SK-N-SH treated with all-trans-retinoic acid at 6 μM for 48 hours (cell line): ENCODE measurements around the gene RBM19.

ENCODE experiments used
- ATAC-seq: fragments of 200-7000 bp; cut with Tn5 transposase; 3 replicates; pipeline ENCODE4 v1.9.1; 2020; ENCODE audit warnings: mild to moderate bottlenecking, moderate library complexity
- BACH2 ChIP-seq: fragments of 250-450 bp; sonication (Bioruptor Pico); IDR thresholded peaks from 2 replicates; pipeline ENCODE4 v1.9.0; 2021; ENCODE audit warnings: mild to moderate bottlenecking, borderline replicate concordance
- CSDC2 ChIP-seq: fragments of 250-450 bp; sonication (Bioruptor Pico); IDR thresholded peaks from 2 replicates; pipeline ENCODE4 v1.5.0; 2020; ENCODE audit warnings: mild to moderate bottlenecking, moderate library complexity
- ESRRG ChIP-seq: fragments of 250-450 bp; sonication (Bioruptor Pico); IDR thresholded peaks from 2 replicates; pipeline ENCODE4 v1.6.1; 2021; ENCODE audit warnings: mild to moderate bottlenecking
- GLIS3 ChIP-seq: fragments of 250-450 bp; sonication (Bioruptor Pico); IDR thresholded peaks from 2 replicates; pipeline ENCODE4 v1.5.0; 2020; ENCODE audit warnings: mild to moderate bottlenecking, moderate library complexity
- ISL1 ChIP-seq: fragments of 250-450 bp; sonication (Bioruptor Pico); IDR thresholded peaks from 2 replicates; pipeline ENCODE4 v2.1.2; 2022; ENCODE audit warnings: mild to moderate bottlenecking, moderate library complexity
- OSR1 ChIP-seq: fragments of 250-450 bp; sonication (Bioruptor Pico); IDR thresholded peaks from 2 replicates; pipeline ENCODE4 v1.8.0; 2022; ENCODE audit warnings: moderate library complexity, mild to moderate bottlenecking, inconsistent platforms
- PATZ1 ChIP-seq: fragments of 250-450 bp; sonication (Bioruptor Pico); IDR thresholded peaks from 2 replicates; pipeline ENCODE4 v1.8.0; 2020; ENCODE audit warnings: mild to moderate bottlenecking, moderate library complexity, borderline replicate concordance
- PPARA ChIP-seq: fragments of 250-450 bp; sonication (Bioruptor Pico); IDR thresholded peaks from 2 replicates; pipeline ENCODE4 v1.5.0; 2020; ENCODE audit warnings: mild to moderate bottlenecking, borderline replicate concordance
- RARB ChIP-seq: fragments of 250-450 bp; sonication (Bioruptor Pico); IDR thresholded peaks from 2 replicates; pipeline ENCODE4 v1.8.0; 2021; ENCODE audit warnings: mild to moderate bottlenecking, moderate library complexity
- SNAI2 ChIP-seq: fragments of 250-450 bp; sonication (Bioruptor Pico); IDR thresholded peaks from 2 replicates; pipeline ENCODE4 v1.5.0; 2020; ENCODE audit warnings: mild to moderate bottlenecking, moderate library complexity
- TCF4 ChIP-seq: fragments of 250-450 bp; sonication (Bioruptor Pico); IDR thresholded peaks from 2 replicates; pipeline ENCODE4 v1.8.0; 2021; ENCODE audit warnings: mild to moderate bottlenecking, moderate library complexity, borderline replicate concordance
- TOX ChIP-seq: fragments of 250-450 bp; sonication (Bioruptor Pico); IDR thresholded peaks from 2 replicates; pipeline ENCODE4 v1.8.0; 2021; ENCODE audit warnings: mild to moderate bottlenecking, moderate library complexity, borderline replicate concordance
- ZC3H10 ChIP-seq: fragments of 250-450 bp; sonication (Bioruptor Pico); IDR thresholded peaks from 2 replicates; pipeline ENCODE4 v1.5.1; 2021; ENCODE audit warnings: mild to moderate bottlenecking, moderate library complexity
- ZFP3 ChIP-seq: fragments of 250-450 bp; sonication (Bioruptor Pico); IDR thresholded peaks from 2 replicates; pipeline ENCODE4 v1.5.0; 2020; ENCODE audit warnings: mild to moderate bottlenecking, moderate library complexity
- ZFP30 ChIP-seq: fragments of 450-650 bp; formaldehyde crosslinking; IDR thresholded peaks from 2 replicates; pipeline ENCODE4 v1.5.0; 2022; ENCODE audit warnings: mild to moderate bottlenecking, moderate library complexity
- ZNF565 ChIP-seq: fragments of 450-650 bp; formaldehyde crosslinking; conservative IDR thresholded peaks from 2 replicates; pipeline ENCODE4 v1.5.0; 2020; ENCODE audit warnings: low read depth, mild to moderate bottlenecking, moderate library complexity
- ZNF8 ChIP-seq: fragments of 450-650 bp; formaldehyde crosslinking; IDR thresholded peaks from 2 replicates; pipeline ENCODE4 v1.5.0; 2020; ENCODE audit warnings: mild to moderate bottlenecking, moderate library complexity
- TF ChIP-seq, protein P1 (sequence below): fragments of 250-450 bp; sonication (Bioruptor Pico); IDR thresholded peaks from 2 replicates; pipeline ENCODE4 v1.5.1; 2020; ENCODE audit warnings: low read depth, mild to moderate bottlenecking, moderate library complexity
- TF ChIP-seq, protein P2 (sequence below): fragments of 250-450 bp; sonication (Bioruptor Pico); IDR thresholded peaks from 2 replicates; pipeline ENCODE4 v1.8.0; 2021; ENCODE audit warnings: low read depth, mild to moderate bottlenecking, moderate library complexity, borderline replicate concordance
- TF ChIP-seq, protein P3 (sequence below): fragments of 250-450 bp; sonication (Bioruptor Pico); IDR thresholded peaks from 2 replicates; pipeline ENCODE4 v1.5.0; 2020; ENCODE audit warnings: mild to moderate bottlenecking, moderate library complexity
- TF ChIP-seq, protein P4 (sequence below): fragments of 250-450 bp; sonication (Bioruptor Pico); IDR thresholded peaks from 2 replicates; pipeline ENCODE4 v1.5.1; 2021; ENCODE audit warnings: mild to moderate bottlenecking, moderate library complexity

RBM19 gene

GRCh38 chr12:113950873-113951272, 15.3 kb downstream of the RBM19 start:
- no peak for ATAC-seq
- no peak for TF ChIP-seq PPARA (CRISPR knock-in tag)
- TF ChIP-seq ESRRG (CRISPR knock-in tag), result no peak
- TF ChIP-seq ZNF565 (CRISPR knock-in tag), result no peak
- no peak for TF ChIP-seq ZNF8 (CRISPR knock-in tag)
- TF ChIP-seq BACH2 (CRISPR knock-in tag), result no peak
- TF ChIP-seq, protein P1, sequence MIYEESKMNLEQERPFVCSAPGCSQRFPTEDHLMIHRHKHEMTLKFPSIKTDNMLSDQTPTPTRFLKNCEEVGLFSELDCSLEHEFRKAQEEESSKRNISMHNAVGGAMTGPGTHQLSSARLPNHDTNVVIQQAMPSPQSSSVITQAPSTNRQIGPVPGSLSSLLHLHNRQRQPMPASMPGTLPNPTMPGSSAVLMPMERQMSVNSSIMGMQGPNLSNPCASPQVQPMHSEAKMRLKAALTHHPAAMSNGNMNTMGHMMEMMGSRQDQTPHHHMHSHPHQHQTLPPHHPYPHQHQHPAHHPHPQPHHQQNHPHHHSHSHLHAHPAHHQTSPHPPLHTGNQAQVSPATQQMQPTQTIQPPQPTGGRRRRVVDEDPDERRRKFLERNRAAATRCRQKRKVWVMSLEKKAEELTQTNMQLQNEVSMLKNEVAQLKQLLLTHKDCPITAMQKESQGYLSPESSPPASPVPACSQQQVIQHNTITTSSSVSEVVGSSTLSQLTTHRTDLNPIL (CRISPR knock-in tag), result no peak
- no peak for TF ChIP-seq RARB (CRISPR knock-in tag)
- no peak for TF ChIP-seq GLIS3 (CRISPR knock-in tag)
- TF ChIP-seq TCF4, result no peak
- no peak for TF ChIP-seq CSDC2

DNA sequence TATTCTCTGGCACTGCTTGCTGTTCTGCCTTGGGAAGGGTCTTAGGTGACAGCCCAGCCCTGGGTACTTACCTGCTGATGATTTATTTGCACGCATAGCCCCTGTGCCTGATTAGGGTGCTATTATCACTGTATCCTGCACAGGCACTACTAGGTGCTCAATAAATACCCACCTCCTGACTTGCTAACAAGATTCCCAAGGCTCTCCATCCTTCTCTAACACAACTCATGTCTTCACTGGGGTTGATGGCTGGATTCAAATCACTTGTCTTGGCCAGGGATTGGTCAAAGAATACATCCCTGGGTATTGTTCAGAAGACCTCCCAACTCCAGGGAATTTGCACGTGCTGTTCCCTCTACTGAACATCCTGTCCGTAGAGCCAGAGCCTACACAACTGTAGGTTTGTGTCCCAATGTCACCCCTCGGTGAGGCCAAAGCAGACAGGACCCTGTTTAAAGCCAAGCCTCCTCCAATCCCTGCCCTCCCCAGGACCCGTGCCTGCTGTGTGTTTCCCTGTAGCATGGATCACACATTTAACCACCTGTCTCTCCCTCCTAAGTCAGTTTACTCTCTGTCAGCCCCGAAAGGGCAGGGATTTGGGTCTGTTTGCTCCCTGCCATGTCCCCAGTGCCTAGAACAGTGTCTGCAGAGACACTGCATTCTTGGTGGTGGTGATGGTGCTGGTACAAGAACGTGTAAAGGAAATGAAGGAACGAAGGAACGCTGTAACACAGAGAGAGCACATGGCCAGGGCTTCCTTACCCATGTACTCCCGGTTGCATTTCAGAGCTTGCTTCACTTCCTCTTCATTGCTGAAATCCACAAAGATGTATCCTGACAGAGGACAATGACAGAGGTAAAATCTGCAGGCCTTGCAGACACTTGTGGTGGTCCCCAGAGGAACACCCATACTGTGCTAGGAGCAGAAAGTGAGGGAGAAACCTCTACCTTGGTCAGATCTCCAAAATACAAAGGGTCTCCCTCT, 16.5 kb downstream of the RBM19 start:
- TF ChIP-seq ZNF565 (CRISPR knock-in tag) (no peak), ESRRG (CRISPR knock-in tag) (no peak), CSDC2 (no peak), PATZ1 (CRISPR knock-in tag) (no peak), ZFP3 (CRISPR knock-in tag) (no peak), ZNF8 (CRISPR knock-in tag) (no peak), ZC3H10 (CRISPR knock-in tag) (no peak), PPARA (CRISPR knock-in tag) (no peak), ZFP30 (CRISPR knock-in tag) (no peak), GLIS3 (CRISPR knock-in tag) (no peak), RARB (CRISPR knock-in tag) (no peak), TCF4 (no peak)
- TF ChIP-seq, protein P2, sequence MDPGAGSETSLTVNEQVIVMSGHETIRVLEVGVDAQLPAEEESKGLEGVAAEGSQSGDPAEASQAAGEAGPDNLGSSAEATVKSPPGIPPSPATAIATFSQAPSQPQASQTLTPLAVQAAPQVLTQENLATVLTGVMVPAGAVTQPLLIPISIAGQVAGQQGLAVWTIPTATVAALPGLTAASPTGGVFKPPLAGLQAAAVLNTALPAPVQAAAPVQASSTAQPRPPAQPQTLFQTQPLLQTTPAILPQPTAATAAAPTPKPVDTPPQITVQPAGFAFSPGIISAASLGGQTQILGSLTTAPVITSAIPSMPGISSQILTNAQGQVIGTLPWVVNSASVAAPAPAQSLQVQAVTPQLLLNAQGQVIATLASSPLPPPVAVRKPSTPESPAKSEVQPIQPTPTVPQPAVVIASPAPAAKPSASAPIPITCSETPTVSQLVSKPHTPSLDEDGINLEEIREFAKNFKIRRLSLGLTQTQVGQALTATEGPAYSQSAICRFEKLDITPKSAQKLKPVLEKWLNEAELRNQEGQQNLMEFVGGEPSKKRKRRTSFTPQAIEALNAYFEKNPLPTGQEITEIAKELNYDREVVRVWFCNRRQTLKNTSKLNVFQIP (CRISPR knock-in tag), result no peak
- TF ChIP-seq, protein P3, sequence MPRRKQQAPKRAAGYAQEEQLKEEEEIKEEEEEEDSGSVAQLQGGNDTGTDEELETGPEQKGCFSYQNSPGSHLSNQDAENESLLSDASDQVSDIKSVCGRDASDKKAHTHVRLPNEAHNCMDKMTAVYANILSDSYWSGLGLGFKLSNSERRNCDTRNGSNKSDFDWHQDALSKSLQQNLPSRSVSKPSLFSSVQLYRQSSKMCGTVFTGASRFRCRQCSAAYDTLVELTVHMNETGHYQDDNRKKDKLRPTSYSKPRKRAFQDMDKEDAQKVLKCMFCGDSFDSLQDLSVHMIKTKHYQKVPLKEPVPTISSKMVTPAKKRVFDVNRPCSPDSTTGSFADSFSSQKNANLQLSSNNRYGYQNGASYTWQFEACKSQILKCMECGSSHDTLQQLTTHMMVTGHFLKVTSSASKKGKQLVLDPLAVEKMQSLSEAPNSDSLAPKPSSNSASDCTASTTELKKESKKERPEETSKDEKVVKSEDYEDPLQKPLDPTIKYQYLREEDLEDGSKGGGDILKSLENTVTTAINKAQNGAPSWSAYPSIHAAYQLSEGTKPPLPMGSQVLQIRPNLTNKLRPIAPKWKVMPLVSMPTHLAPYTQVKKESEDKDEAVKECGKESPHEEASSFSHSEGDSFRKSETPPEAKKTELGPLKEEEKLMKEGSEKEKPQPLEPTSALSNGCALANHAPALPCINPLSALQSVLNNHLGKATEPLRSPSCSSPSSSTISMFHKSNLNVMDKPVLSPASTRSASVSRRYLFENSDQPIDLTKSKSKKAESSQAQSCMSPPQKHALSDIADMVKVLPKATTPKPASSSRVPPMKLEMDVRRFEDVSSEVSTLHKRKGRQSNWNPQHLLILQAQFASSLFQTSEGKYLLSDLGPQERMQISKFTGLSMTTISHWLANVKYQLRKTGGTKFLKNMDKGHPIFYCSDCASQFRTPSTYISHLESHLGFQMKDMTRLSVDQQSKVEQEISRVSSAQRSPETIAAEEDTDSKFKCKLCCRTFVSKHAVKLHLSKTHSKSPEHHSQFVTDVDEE, result no peak
- ATAC-seq, result no peak

GRCh38 chr12:113948151-113948914, 17.8 kb downstream of the RBM19 start:
- no peak for ATAC-seq

More at GRCh38 chr12:113948151-113948914, 17.8 kb downstream of the RBM19 start:
- TF ChIP-seq BACH2 (CRISPR knock-in tag) (no peak), SNAI2 (CRISPR knock-in tag) (no peak), ZNF565 (CRISPR knock-in tag) (no peak), PPARA (CRISPR knock-in tag) (no peak), ESRRG (CRISPR knock-in tag) (no peak), GLIS3 (CRISPR knock-in tag) (no peak), ISL1 (no peak), TCF4 (no peak), OSR1 (no peak), ZFP3 (CRISPR knock-in tag) (no peak), TOX (no peak)
- TF ChIP-seq, protein P4, sequence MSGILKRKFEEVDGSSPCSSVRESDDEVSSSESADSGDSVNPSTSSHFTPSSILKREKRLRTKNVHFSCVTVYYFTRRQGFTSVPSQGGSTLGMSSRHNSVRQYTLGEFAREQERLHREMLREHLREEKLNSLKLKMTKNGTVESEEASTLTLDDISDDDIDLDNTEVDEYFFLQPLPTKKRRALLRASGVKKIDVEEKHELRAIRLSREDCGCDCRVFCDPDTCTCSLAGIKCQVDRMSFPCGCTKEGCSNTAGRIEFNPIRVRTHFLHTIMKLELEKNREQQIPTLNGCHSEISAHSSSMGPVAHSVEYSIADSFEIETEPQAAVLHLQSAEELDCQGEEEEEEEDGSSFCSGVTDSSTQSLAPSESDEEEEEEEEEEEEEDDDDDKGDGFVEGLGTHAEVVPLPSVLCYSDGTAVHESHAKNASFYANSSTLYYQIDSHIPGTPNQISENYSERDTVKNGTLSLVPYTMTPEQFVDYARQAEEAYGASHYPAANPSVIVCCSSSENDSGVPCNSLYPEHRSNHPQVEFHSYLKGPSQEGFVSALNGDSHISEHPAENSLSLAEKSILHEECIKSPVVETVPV (CRISPR knock-in tag), result no peak
- TF ChIP-seq, protein P1 (CRISPR knock-in tag), result no peak
